Epithelial cell of esophagus (primary cell): ENCODE data around the gene SLBP.

ENCODE experiments used
- DNase-seq: peaks from one replicate; pipeline ENCODE4 v3.0.0; 2010; ENCODE audit warnings: low read depth
- H3K4me3 ChIP-seq: 2 replicates; pipeline ENCODE4 v1.5.1; 2011; ENCODE audit warnings: mild to moderate bottlenecking, low read length, control low read depth
- CTCF ChIP-seq: IDR thresholded peaks from 2 replicates; pipeline ENCODE4 v1.5.1; 2011; ENCODE audit warnings: low read depth, mild to moderate bottlenecking, low read length, control low read depth, inconsistent platforms; ENCODE audit not compliant: insufficient read depth; ENCODE audit errors: missing control alignments

SLBP gene

GRCh38 chr4:1682860-1683259, 29.3 kb downstream of the SLBP start:
- DNase-seq: no peak
- H3K4me3 ChIP-seq: no peak overlapping the region
- no peak for TF ChIP-seq CTCF

DNA sequence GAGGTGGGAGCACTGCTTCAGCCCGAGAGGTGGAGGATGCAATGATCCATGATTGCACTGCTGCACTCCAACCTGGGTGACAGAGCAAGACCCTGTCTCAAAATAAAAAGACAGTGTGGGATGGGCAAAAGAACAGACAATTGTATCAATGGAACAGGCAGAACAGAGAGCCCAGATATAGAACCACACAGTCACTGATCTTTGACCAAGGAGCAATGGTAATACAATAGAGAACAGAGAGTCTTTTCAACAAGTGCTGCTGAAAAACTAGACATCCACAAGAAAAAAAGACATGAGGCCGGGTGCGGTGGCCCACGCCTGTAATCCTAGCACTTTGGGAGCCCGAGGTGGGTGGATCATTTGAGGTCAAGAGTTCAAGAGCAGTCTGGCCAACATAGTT, 33.9 kb downstream of the SLBP start:
- H3K4me3 ChIP-seq: no peak overlapping the region
- DNase-seq: no peak
- no peak for TF ChIP-seq CTCF

- DNase-seq: no peak
- no peak for TF ChIP-seq CTCF
- no peak overlapping the region for H3K4me3 ChIP-seq
Measured at GRCh38 chr4:1676605-1677525, 35.3 kb downstream of the SLBP start.

GRCh38 chr4:1675802-1676137, 36.3 kb downstream of the SLBP start:
- no peak overlapping the region for H3K4me3 ChIP-seq
- no peak for TF ChIP-seq CTCF
- no peak for DNase-seq

GRCh38 chr4:1675136-1675801, 36.9 kb downstream of the SLBP start:
- H3K4me3 ChIP-seq: no peak overlapping the region
- no peak for TF ChIP-seq CTCF
- no peak for DNase-seq

- TF ChIP-seq CTCF: no peak
- no peak for DNase-seq
- H3K4me3 ChIP-seq: no peak overlapping the region
Measured at GRCh38 chr4:1674682-1675081, 37.4 kb downstream of the SLBP start.
